ENCODE results near the gene ISL2.

DNA sequence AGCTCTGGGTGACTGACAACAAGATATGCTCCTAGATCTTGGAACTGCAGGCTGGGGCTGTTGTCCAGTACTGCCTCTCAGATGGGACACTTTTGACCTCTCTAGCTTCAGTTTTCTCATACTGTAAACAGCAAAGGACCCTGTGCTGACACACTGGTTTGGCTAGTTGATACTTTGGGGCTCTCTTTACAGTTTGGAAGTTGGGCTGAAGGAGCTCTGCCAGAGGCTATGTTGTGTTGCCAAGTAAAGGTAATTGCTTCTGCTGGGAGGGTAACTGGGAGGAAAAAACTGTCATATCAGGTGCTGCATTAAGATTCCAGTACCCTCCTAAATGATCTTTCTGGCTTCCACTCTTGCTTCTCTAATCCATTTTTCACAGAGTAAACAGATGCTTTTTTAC is 54.0 kb downstream of the ISL2 start:
- TF ChIP-seq, protein P1, sequence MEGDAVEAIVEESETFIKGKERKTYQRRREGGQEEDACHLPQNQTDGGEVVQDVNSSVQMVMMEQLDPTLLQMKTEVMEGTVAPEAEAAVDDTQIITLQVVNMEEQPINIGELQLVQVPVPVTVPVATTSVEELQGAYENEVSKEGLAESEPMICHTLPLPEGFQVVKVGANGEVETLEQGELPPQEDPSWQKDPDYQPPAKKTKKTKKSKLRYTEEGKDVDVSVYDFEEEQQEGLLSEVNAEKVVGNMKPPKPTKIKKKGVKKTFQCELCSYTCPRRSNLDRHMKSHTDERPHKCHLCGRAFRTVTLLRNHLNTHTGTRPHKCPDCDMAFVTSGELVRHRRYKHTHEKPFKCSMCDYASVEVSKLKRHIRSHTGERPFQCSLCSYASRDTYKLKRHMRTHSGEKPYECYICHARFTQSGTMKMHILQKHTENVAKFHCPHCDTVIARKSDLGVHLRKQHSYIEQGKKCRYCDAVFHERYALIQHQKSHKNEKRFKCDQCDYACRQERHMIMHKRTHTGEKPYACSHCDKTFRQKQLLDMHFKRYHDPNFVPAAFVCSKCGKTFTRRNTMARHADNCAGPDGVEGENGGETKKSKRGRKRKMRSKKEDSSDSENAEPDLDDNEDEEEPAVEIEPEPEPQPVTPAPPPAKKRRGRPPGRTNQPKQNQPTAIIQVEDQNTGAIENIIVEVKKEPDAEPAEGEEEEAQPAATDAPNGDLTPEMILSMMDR (IDR thresholded peaks at IDR 0.05; ENCODE audit: insufficient read depth, low read length, poor library complexity, severe bottlenecking): no peak
- no peak for TF ChIP-seq EZH2phosphoT487 (conservative IDR thresholded peaks at IDR 0.05; ENCODE audit: low read length)

Data from SU-DHL-6 (cell line).